K562 (cell line): ENCODE measurements around the gene COL11A2. TPM values are rescaled to one million over a fixed set of nuclear protein-coding genes. Genes with fewer than 3 reads are reported as not detected.

Source experiments
- CREB3 ChIP-seq: fragments of 450-650 bp; conservative IDR thresholded peaks from 2 replicates; pipeline ENCODE4 v1.6.1; 2016; ENCODE audit warnings: missing genetic modification characterization, low read depth, mild to moderate bottlenecking, missing compliant biosample characterization, moderate library complexity
- DPF2 ChIP-seq: fragments of 450-650 bp; IDR thresholded peaks from 2 replicates; pipeline ENCODE4 v1.6.1; 2016
- EP400 ChIP-seq: fragments of 450-650 bp; IDR thresholded peaks from 2 replicates; pipeline ENCODE4 v1.6.1; 2017; ENCODE audit warnings: antibody characterized with exemption, mild to moderate bottlenecking, moderate library complexity
- HDAC3 ChIP-seq: fragments of 450-650 bp; IDR thresholded peaks from 2 replicates; pipeline ENCODE4 v1.6.1; 2018; ENCODE audit warnings: borderline replicate concordance, mild to moderate bottlenecking, moderate library complexity; ENCODE audit not compliant: partially characterized antibody
- MGA ChIP-seq: fragments of 450-650 bp; IDR thresholded peaks from 2 replicates; pipeline ENCODE4 v1.6.1; 2016; ENCODE audit warnings: mild to moderate bottlenecking, moderate library complexity
- NCOA1 ChIP-seq: fragments of 450-650 bp; IDR thresholded peaks from 2 replicates; pipeline ENCODE4 v1.6.1; 2016; ENCODE audit warnings: low read depth
- NRF1 ChIP-seq, 2 experiments: fragments of 450-650 bp; IDR thresholded peaks in 1 of 2; conservative IDR thresholded peaks in 1 of 2; 2 replicates each; pipeline ENCODE4 v1.6.1; 2014; ENCODE audit warnings: mild to moderate bottlenecking in 2 of 2
- TRIM28 ChIP-seq: fragments of 450-650 bp; IDR thresholded peaks from 2 replicates; pipeline ENCODE4 v1.6.1; 2017
- UBTF ChIP-seq, 2 experiments: IDR thresholded peaks; 2 replicates each; pipeline ENCODE4 v1.6.1; 2012; ENCODE audit warnings: improper control_type of control experiment in 2 of 2, low read depth in 2 of 2, low read length in 2 of 2, borderline replicate concordance in 1 of 2
- ZNF175 ChIP-seq: fragments of 200-800 bp; sonication (Bioruptor generic); IDR thresholded peaks from 2 replicates; pipeline ENCODE4 v1.6.1; 2016; ENCODE audit warnings: low read depth, mild to moderate bottlenecking, missing genetic modification characterization, missing compliant biosample characterization
- ZNF511 ChIP-seq: sonication (generic); formaldehyde crosslinking; IDR thresholded peaks from 2 replicates; pipeline ENCODE4 v1.8.0; 2022; ENCODE audit warnings: mild to moderate bottlenecking, missing genetic modification reagents
- ZNF830 ChIP-seq: fragments of 250-450 bp; sonication (Bioruptor Pico); IDR thresholded peaks from 2 replicates; pipeline ENCODE4 v1.5.0; 2021; ENCODE audit warnings: mild to moderate bottlenecking
- polyA plus RNA-seq, 8 experiments: library from polyadenylated mRNA; depleted of rRNA in 4 of 8; stranded (reverse) in 5 of 8; unstranded in 3 of 8; fragments of >200 nt; fragmentation: Nextera tagmentation in 2 of 8; fragmentation: Illumina TruSeq in 1 of 8; extraction: Ambion mirVana in 2 of 8; extraction: Trizol in 1 of 8; gene quantifications; 2 replicates each; pipeline versions ENCODE4 v1.2.1 to v1.2.3, GENCODE V29; 2011 to 2014; ENCODE audit warnings: inconsistent platforms in 1 of 8, missing spikeins in 1 of 8
- total RNA-seq, 7 experiments: library from RNA; depleted of rRNA in 6 of 7; stranded (reverse); fragments of >200 nt in 6 of 7; fragmentation: Illumina TruSeq in 2 of 7; extraction: Trizol in 2 of 7; gene quantifications; 2 replicates each; pipeline versions ENCODE4 v1.2.1 to v1.2.3, GENCODE V29; 2011 to 2021; ENCODE audit warnings: low replicate concordance in 1 of 7

Gene COL11A2
- total and polyA plus RNA-seq, 9 of the 15 experiments (the other 6 are each of a cell fraction or from before 2014, with no cell fraction given): 0.04 to 0.35 (median 0.09) TPM; not detected in 1

DNA sequence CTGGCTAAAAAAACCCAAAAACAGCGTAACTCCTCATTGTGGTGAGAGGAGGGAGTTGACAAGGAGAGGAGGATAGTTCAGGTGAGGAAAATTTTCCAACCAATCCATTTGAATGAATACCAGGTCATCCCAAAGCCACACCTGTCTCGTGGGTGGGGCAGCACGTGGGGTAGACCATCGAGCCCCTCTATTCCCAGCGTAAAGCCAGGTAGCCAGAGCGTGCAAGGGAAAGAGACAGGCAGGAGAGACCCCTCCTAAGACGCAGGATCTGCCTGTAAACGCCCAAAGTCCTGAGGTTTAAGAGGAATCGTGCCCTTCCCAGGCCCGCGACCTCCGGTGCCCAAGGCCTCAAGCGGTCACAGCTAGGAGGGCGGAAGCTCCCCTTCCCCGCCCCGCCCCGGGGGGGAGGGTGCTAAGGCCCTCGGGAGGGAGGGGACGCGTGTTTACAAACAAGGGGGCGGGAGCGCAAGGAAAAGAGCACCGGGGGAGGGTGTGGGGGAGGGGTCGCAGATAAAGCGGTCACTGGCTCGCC is 7.5 kb upstream of the COL11A2 start (continued):
- 0 out of 4 replicates have a peak, but pooled peaks of 1 of the 2 experiments have one; percentile 32 for TF ChIP-seq UBTF (IDR thresholded peaks at IDR 0.05; ENCODE audit: borderline replicate concordance in 1 of 2, low read depth in 2 of 2, low read length in 2 of 2)
- TF ChIP-seq ZNF830 (CRISPR knock-in tag): no peak
- TF ChIP-seq EP400: peak; percentile 83; the same call in 1 of the 2 replicates
- no peak for TF ChIP-seq NRF1 (conservative IDR thresholded peaks at IDR 0.05 in 1 of 2, IDR thresholded peaks at IDR 0.05 in 1 of 2)
- TF ChIP-seq DPF2: 0 out of 2 replicates have a peak, but pooled peaks have one; percentile 68
- 0 out of 2 replicates have a peak, but pooled peaks have one; percentile 41 for TF ChIP-seq CREB3 (tag)
- peak; percentile 36; the same call in 1 of the 2 replicates for TF ChIP-seq ZNF511 (CRISPR knock-in tag)
- TF ChIP-seq ZNF175 (CRISPR knock-in tag): peak; percentile 60; the same call in 1 of the 2 replicates
- peak; percentile 43 for TF ChIP-seq HDAC3
- TF ChIP-seq MGA: peak; percentile 81
- TF ChIP-seq NCOA1: peak; percentile 29; the same call in 1 of the 2 replicates
- no peak for TF ChIP-seq TRIM28
